SK-N-SH (cell line): ENCODE data around the gene ATP5F1D. TPM values are rescaled to one million over a fixed set of nuclear protein-coding genes. Genes with fewer than 3 reads are reported as not detected.

Experiments
- CTCF ChIA-PET: fragments of 300-600, 350-600 bp; formaldehyde crosslinking; extraction: SDS; loops from one replicate; lab custom pipeline; 2021; lab: Yijun Ruan, JAX
- POLR2A ChIA-PET: fragments of 350-600 bp; sonication (Branson Sonifier 250); formaldehyde crosslinking; extraction: SDS; loops from one replicate; lab custom pipeline; 2020; ENCODE audit warnings: antibody characterized with exemption, inconsistent platforms; lab: Yijun Ruan, JAX
- DNase-seq: peaks from one replicate; pipeline ENCODE4 v3.0.0; 2012
- H2AFZ ChIP-seq: fragments of 200-600 bp; sonication (generic); 2 replicates; pipeline ENCODE4 v1.8.1; 2016; ENCODE audit warnings: antibody characterized with exemption, mild to moderate bottlenecking, low read depth
- H3F3A ChIP-seq: fragments of 200-600 bp; sonication (generic); replicated peaks from 2 replicates; pipeline ENCODE3; 2016; ENCODE audit warnings: antibody characterized with exemption, mild to moderate bottlenecking; ENCODE audit not compliant: insufficient read depth
- H3K27ac ChIP-seq, 2 experiments: fragments of 200-500 bp in 1 of 2; fragments of 200-600 bp in 1 of 2; sonication (Bioruptor generic) in 1 of 2; sonication (generic), shearing (Covaris generic) in 1 of 2; 2 replicates each; pipeline versions ENCODE4 v1.5.1 to v1.6.1; 2014 to 2016; ENCODE audit warnings: low read depth in 2 of 2, inconsistent platforms in 1 of 2, low read length in 1 of 2, mild to moderate bottlenecking in 1 of 2, mixed read lengths in 1 of 2
- H3K27me3 ChIP-seq: fragments of 200-600 bp; sonication (generic), shearing (Covaris generic); 2 replicates; pipeline ENCODE4 v1.6.1; 2016; ENCODE audit warnings: mixed run types; ENCODE audit not compliant: insufficient read depth
- H3K36me3 ChIP-seq, 2 experiments: fragments of 200-500 bp in 1 of 2; fragments of 200-600 bp in 1 of 2; sonication (Bioruptor generic) in 1 of 2; sonication (generic) in 1 of 2; replicated peaks in 1 of 2; 2 replicates each; pipeline versions ENCODE3 to v1.5.1; 2014 to 2016; ENCODE audit warnings: low read length in 1 of 2, mild to moderate bottlenecking in 1 of 2; ENCODE audit not compliant: insufficient read depth in 2 of 2, control insufficient read depth in 1 of 2
- H3K4me1 ChIP-seq, 2 experiments: fragments of 200-500 bp in 1 of 2; fragments of 200-600 bp in 1 of 2; sonication (Bioruptor generic) in 1 of 2; sonication (generic), shearing (Covaris generic) in 1 of 2; 2 replicates each; pipeline versions ENCODE4 v1.5.1 to v1.6.1; 2014 to 2016; ENCODE audit warnings: low read depth in 1 of 2, low read length in 1 of 2, mixed run types in 1 of 2; ENCODE audit not compliant: insufficient read depth in 2 of 2, control insufficient read depth in 1 of 2
- H3K4me2 ChIP-seq: fragments of 200-600 bp; sonication (generic), shearing (Covaris generic); 2 replicates; pipeline ENCODE4 v1.6.1; 2017; ENCODE audit warnings: mixed run types
- H3K4me3 ChIP-seq, 2 experiments: fragments of 200-500 bp in 1 of 2; fragments of 200-600 bp in 1 of 2; sonication (Bioruptor generic) in 1 of 2; sonication (generic), shearing (Covaris generic) in 1 of 2; 2 replicates each; pipeline versions ENCODE4 v1.5.1 to v1.8.1; 2014 to 2016; ENCODE audit warnings: low read depth in 2 of 2, inconsistent platforms in 1 of 2, low read length in 1 of 2, mild to moderate bottlenecking in 1 of 2, mixed read lengths in 1 of 2, moderate library complexity in 1 of 2
- H3K79me2 ChIP-seq: fragments of 200-600 bp; sonication (generic); 2 replicates; pipeline ENCODE4 v1.8.1; 2017; ENCODE audit warnings: mild to moderate bottlenecking; ENCODE audit not compliant: insufficient read depth
- H3K9ac ChIP-seq: fragments of 200-600 bp; sonication (generic); 2 replicates; pipeline ENCODE4 v1.6.1; 2017; ENCODE audit warnings: mixed run types
- H3K9me2 ChIP-seq: fragments of 200-600 bp; sonication (generic); 2 replicates; pipeline ENCODE4 v1.6.1; 2017; ENCODE audit warnings: mixed run types
- H3K9me3 ChIP-seq: fragments of 200-600 bp; sonication (generic); 2 replicates; pipeline ENCODE4 v1.6.1; 2017; ENCODE audit warnings: mixed run types, mild to moderate bottlenecking, moderate library complexity
- H4K20me1 ChIP-seq: fragments of 200-600 bp; sonication (generic); 2 replicates; pipeline ENCODE4 v1.6.1; 2017; ENCODE audit warnings: mild to moderate bottlenecking, mixed run types; ENCODE audit not compliant: insufficient read depth
- CHD2 ChIP-seq: fragments of 150-350 bp; IDR thresholded peaks from 2 replicates; pipeline ENCODE4 v1.6.1; 2018; ENCODE audit warnings: low read length; ENCODE audit not compliant: partially characterized antibody
- ELF1 ChIP-seq: IDR thresholded peaks from 2 replicates; pipeline ENCODE4 v1.4.0; 2012
- IRF3 ChIP-seq: fragments of 150-350 bp; IDR thresholded peaks from 2 replicates; pipeline ENCODE4 v1.6.1; 2016; ENCODE audit warnings: mild to moderate bottlenecking, low read depth, low read length
- MAX ChIP-seq: IDR thresholded peaks from 2 replicates; pipeline ENCODE4 v1.4.0; 2012; ENCODE audit warnings: low read depth
- MEF2A ChIP-seq: IDR thresholded peaks from 2 replicates; pipeline ENCODE4 v1.4.0; 2012; ENCODE audit warnings: low read depth, borderline replicate concordance
- NFIC ChIP-seq: IDR thresholded peaks from 2 replicates; pipeline ENCODE4 v1.4.0; 2012; ENCODE audit warnings: borderline replicate concordance
- RAD21 ChIP-seq: IDR thresholded peaks from 2 replicates; pipeline ENCODE4 v1.6.1; 2012; ENCODE audit warnings: mild to moderate bottlenecking, low read length
- RXRA ChIP-seq: IDR thresholded peaks from 2 replicates; pipeline ENCODE4 v1.4.0; 2012; ENCODE audit warnings: low read depth, mild to moderate bottlenecking, borderline replicate concordance
- SIN3A ChIP-seq: IDR thresholded peaks from 2 replicates; pipeline ENCODE4 v1.6.1; 2012; ENCODE audit warnings: low read depth, mild to moderate bottlenecking, low read length, moderate library complexity, borderline replicate concordance
- USF1 ChIP-seq: IDR thresholded peaks from 2 replicates; pipeline ENCODE4 v1.4.0; 2012; ENCODE audit warnings: low read depth, borderline replicate concordance
- ZBTB33 ChIP-seq: IDR thresholded peaks from 2 replicates; pipeline ENCODE4 v1.4.0; 2012; ENCODE audit warnings: low read depth, borderline replicate concordance
- WGBS: methylation state at CpG from one replicate; pipeline ENCODE4 v1.1.6; 2017; ENCODE audit warnings: low lambda C conversion rate; 5-methylcytosine and 5-hydroxymethylcytosine counted together
- polyA plus RNA-seq, 3 experiments: library from polyadenylated mRNA; depleted of rRNA; stranded (reverse); fragments of >200 nt; gene quantifications; 2 replicates each; pipeline ENCODE4 v1.2.3, GENCODE V29; 2012

The ATP5F1D gene
- polyA plus RNA-seq, 1 of the 3 experiments (the other 2 are of a cell fraction): 226 TPM

GRCh38 chr19:1275976-1276627, 34.6 kb downstream of the ATP5F1D start:
- CTCF ChIA-PET: interaction anchor here (0.9 to 5.8 kb wide), 5 partner anchors 32 to 107 kb away, joined by 3 to 62 read pairs (median 3); no protein-coding TSS in a partner anchor
- DNase-seq: no peak
- H2AFZ ChIP-seq: no peak overlapping the region

GRCh38 chr19:1276628-1277022, 35.1 kb downstream of the ATP5F1D start:
- Histone ChIP-seq H3K79me2 (peaks cover 48% of the 10 kb centered on the region), H3K9me3 (no peaks in the 10 kb centered on the region), H3F3A (peaks cover 50% of the 10 kb centered on the region), H3K4me2 (peak overlapping the region; percentile 100), H3K27me3 (no peaks in the 10 kb centered on the region), H3K36me3 (peaks cover 40 to 52% of the 10 kb centered on the region in 2 experiments), H3K9me2 (no peaks in the 10 kb centered on the region), H3K27ac (peak overlapping the region in 1 of 2 experiments; percentile 92; a peak in 1 of 4 replicates), H3K9ac (peak overlapping the region; percentile 83), H2AFZ (no peak overlapping the region), H3K4me1 (peaks cover 17 to 30% of the 10 kb centered on the region in 2 experiments; a peak in 1 of 4 replicates), H3K4me3 (peak overlapping the region; percentile 72 to 76), H4K20me1 (peaks cover 37% of the 10 kb centered on the region)
- 83% methylated on average over 10 of the region's 10 CpGs for WGBS
- CTCF ChIA-PET: interaction anchor here (0.9 to 3.4 kb wide), 4 partner anchors 36 to 107 kb away, joined by 3 to 18 read pairs (median 3); partner anchors contain the start of gene NDUFS7
- DNase-seq: no peak
- TF ChIP-seq RXRA (no peak), MEF2A (no peak), USF1 (no peak), ZBTB33 (no peak), MAX (no peak), SIN3A (no peak), IRF3 (no peak), ELF1 (no peak), RAD21 (no peak)
- POLR2A ChIA-PET: no interaction called here

More at GRCh38 chr19:1275976-1276627, 34.6 kb downstream of the ATP5F1D start:
- WGBS: 13% methylated on average over 26 of the region's 43 CpGs
- no peaks in the 10 kb centered on the region for H3K27me3 ChIP-seq
- H3K36me3 ChIP-seq: peaks cover 45 to 57% of the 10 kb centered on the region in 2 experiments
- H3K4me3 ChIP-seq: peak overlapping the region; percentile 72 to 76
- H3K79me2 ChIP-seq: peaks cover 54% of the 10 kb centered on the region
- H4K20me1 ChIP-seq: peaks cover 42% of the 10 kb centered on the region
- peaks cover 55% of the 10 kb centered on the region for H3F3A ChIP-seq
- H3K9me2 ChIP-seq: no peaks in the 10 kb centered on the region
- peak overlapping the region; percentile 100 for H3K4me2 ChIP-seq
- TF ChIP-seq NFIC: no peak
- TF ChIP-seq CHD2: no peak
- TF ChIP-seq MAX: peak; percentile 54; the same call in 1 of the 2 replicates
- H3K4me1 ChIP-seq: peaks cover 21 to 36% of the 10 kb centered on the region in 2 experiments; a peak in 1 of 4 replicates
- POLR2A ChIA-PET: no interaction called here
- peak overlapping the region; percentile 83 for H3K9ac ChIP-seq
- H3K27ac ChIP-seq: peak overlapping the region; percentile 83 to 92
- no peaks in the 10 kb centered on the region for H3K9me3 ChIP-seq
